Measurements from ENCODE around the gene ABCA8.

- no peak for TF ChIP-seq ZNF274 (IDR thresholded peaks at IDR 0.05; ENCODE audit: low read depth, low read length)
- TF ChIP-seq YY1 (IDR thresholded peaks at IDR 0.05; ENCODE audit: insufficient read depth, insufficient read length), result no peak
- TF ChIP-seq SUZ12 (IDR thresholded peaks at IDR 0.05; ENCODE audit: extremely low read depth, insufficient read depth, insufficient read length), result no peak
These were observed 135.7 kb downstream of the ABCA8 start for GRCh38 chr17:68819465-68819864.
